Activated naive CD8-positive, alpha-beta T cell treated with anti-CD3 and anti-CD28 coated beads, Interleukin-2, amount 50 U/mL, for 16 hours (primary cell): ENCODE results near the gene IFNA4.
"Not testable (repeated sequence)": the region's sequence is repeated elsewhere in the genome, so short reads cannot be mapped to it uniquely, and the experiment has no call there.

ENCODE experiments used
- DNase-seq: peaks from one replicate; pipeline ENCODE4 v3.0.0-alpha.2; 2020; ENCODE audit warnings: low read depth, low spot score

Gene IFNA4

GRCh38 chr9:21166560-21166959 lies 20.8 kb downstream of the IFNA4 start, which contains the start of gene IFNA21:
TSS of gene IFNA21 (minus strand) at chr9:21166660. CDS start at chr9:21166612, 48 bp downstream.
- not testable (repeated sequence) for DNase-seq

- no peak for DNase-seq
Observed at GRCh38 chr9:21165516-21165915, 21.9 kb downstream of the IFNA4 start.

DNA sequence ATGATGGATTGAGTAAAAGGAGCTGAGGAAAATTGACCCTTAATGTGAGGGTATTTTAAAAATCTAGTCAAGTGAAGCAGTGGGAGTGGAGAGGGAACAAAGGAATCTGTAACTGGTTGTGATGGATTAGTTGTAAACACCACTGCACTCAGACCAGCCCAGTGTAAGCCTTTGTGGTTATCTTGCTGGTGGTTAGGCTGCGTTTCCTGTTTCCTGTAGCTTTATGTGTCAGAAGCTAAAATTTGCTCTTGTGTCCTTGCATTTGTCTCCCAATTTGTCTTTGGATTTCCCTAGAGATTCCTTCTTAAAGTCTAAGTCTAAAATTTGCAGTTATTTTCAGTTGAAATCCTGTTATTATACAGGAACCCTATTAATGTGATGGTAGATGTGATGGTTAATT lies 27.2 kb downstream of the IFNA4 start:
- DNase-seq: no peak

DNA sequence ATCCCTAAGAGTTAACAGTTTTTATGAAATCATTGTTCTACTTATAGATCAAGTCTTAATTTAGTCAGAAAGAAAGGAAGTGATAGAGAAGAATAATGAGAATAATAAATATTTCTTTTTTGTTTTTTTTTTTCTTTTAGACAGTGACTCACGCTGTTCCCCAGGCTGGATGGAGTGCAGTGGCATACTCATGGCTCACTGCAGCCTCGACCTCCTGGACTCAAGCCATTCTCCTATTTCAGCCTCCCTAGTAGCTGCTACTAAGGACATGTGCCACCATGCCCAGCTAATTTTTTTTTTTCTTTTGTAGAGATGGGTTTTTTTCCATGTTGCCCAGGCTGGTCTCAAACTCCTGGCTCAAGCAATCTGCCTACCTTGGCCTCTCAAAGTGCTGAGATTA lies 31.9 kb downstream of the IFNA4 start:
- no peak for DNase-seq

GRCh38 chr9:21154018-21154608 lies 33.3 kb downstream of the IFNA4 start:
- DNase-seq: no peak

DNA sequence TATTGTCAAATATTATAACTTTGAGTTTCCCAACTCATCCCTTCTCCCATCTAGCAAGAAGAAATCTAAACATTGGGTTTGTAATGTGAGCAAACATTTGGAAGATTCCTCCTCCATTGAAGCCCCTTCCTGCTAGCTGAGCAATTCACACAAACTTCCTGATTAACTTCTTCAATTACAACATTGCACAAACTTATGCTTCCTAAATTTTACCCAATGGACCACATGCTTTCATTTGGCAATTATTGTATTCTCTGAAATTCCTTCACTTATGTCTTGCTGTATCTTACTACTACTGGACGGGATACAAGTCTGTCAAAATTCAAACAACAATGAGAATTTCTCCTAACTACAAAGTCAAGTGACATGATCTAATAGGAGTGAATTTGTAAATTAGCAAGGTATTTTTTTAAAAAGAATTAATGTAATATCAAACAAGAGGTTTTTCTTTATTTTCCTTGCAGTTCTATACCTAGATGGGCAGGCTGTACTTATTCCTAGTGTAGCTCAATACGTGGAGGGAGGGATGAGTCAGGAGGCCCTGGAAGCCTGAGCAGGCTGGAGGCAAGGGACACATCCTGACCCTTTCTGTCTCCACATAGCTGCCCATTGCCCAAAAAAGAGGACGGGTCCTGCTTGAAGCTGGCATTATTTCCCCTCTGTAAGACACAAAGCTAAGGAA lies 33.9 kb downstream of the IFNA4 start:
- DNase-seq: no peak

DNA sequence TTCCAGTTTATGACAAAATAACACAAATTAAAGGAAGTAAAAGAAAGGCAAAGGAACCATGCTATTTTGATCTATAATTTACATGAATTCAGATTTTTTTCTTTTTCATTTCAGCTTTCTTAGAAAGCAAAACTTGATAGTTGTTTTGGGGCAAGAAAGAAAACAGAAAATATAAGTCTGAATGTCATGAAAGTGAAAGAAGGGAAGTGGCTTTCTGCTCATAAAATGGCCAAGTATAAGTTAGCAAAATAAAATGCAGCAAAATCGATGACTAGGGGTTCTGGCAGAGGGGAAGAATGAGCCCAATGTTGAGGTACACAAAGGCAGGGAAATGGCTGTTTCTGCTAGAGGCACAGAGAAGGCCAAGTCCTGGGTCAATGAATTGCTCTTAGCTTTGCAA lies 42.8 kb downstream of the IFNA4 start:
- no peak for DNase-seq

DNA sequence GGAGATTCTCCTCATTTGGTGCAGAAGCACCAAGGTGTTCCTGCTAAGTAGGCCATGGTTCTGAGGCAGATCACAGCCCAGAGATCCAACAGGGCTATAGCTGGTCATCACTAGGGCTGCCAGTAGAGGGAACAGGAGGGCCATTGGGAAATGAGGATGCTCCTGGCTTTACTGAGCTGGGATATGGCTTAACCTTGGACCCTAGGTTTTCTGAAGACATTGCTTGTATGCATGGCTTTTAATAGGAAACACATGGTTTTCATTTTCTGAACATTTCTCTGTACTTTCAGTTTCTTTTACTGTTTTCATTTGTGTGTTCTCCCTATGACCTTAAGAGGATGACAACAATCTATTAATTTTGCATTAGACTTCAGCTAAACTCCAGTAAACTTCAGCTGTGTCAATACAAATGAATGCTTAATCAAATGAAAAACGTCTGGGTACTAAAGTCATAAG lies 45.9 kb downstream of the IFNA4 start, which contains the start of gene IFNW1:
IFNW1 (minus strand) TSS at position 406 of the 456 bp plus-strand sequence; CDS start at position 144, 262 bp downstream.
- no peak for DNase-seq

DNA sequence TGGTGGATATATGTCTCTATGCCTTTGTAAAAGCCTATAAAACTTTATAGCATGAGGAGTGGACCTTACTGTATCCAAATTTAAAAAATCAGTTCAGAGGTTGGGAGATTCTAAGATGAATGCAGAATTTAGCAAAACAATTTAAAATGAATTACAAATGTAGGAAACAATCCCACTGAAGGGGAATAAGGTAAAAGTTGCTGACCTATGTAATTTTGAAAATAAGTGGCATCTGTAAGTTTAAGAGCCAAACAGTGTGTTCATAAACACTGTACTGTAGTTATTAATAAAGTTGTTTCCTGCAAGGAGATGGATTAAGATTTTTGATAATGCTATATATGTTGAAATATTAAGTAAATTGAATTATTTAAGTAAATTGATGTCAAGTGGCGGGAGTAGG lies 50.4 kb downstream of the IFNA4 start:
- DNase-seq: no peak
